A172 (cell line): ENCODE data around the gene MEGF11. TPM values are rescaled to one million over a fixed set of nuclear protein-coding genes. Genes with fewer than 3 reads are reported as not detected.
A peak's percentile ranks its signal among the peaks of the same experiment; 100 is the strongest.

Experiments
- DNase-seq: peaks from one replicate; pipeline ENCODE4 v3.0.0-alpha.2; 2015; ENCODE audit warnings: low spot score
- total RNA-seq: library from RNA; depleted of rRNA; stranded (reverse); fragments of >200 nt; shearing (Covaris generic); gene quantifications from 2 replicates; pipeline ENCODE4 v1.2.3, GENCODE V29; 2014

MEGF11 gene
- total RNA-seq, 1 experiment from 2014 or later: 0.57 TPM

DNA sequence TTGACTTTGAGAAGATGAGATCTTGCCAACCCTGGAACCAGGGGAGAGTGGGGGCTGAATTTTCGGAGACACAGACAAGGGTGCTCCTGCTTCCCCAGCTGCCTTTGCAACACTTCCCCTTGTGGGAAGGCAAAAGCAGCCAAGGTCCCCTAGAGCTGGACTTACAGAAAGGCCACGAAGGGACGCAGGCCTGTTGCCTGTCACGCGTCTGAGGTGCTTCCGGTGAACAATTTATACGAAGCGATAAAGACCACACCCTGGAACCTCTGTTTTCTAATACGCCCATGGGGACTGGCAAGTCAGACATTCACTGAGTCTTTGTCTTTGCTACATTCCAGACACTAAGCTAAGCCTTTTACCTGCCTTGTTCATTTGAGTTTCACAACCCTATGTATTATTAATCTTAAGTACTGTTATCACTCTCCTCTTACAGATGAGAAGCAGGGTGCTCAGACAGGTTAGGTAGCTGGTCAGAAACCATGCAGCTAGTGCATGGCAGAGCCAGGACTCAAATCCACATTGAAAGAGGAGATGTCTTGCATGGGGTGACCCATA is 13.2 kb downstream of the MEGF11 start:
- no peak for DNase-seq

DNA sequence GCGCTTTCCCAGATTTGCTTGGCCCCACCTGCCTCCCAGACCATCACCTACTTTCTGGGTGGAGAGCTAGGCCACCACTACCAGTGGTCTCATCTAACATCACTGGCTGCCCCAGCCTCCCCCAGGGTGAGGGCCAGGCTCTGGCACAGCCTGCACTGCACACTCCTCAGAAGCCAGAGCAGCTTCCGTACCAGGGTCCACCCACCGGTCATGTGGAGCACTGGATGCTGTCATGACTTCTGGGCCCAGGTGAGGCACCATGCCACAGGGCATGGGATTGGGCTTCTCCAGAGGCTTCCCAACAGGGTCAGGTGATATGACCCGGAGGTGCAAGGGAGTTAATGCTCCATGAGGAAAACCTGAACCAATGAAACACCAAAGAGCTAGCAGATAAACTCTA is 14.0 kb downstream of the MEGF11 start:
- no peak for DNase-seq

DNA sequence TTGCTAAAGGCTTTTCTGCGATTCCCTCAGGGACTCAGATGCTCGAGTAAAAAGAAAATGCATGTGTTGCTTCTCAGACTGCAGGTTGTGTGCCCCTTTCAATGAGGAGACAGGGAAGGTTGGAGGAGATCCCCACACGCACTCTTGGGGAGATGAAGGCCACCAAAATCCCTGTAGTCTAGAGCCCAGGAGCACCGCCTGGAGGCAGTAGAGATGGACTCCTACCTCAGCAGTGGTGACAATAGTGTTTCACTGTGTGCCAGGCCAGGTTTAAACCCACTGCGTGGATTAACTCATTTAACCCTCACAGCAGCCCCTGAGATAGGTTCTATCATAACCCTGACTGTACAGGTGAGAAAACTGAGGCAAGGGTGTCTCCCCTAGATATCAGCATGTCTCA is 15.2 kb downstream of the MEGF11 start:
- DNase-seq: no peak

DNA sequence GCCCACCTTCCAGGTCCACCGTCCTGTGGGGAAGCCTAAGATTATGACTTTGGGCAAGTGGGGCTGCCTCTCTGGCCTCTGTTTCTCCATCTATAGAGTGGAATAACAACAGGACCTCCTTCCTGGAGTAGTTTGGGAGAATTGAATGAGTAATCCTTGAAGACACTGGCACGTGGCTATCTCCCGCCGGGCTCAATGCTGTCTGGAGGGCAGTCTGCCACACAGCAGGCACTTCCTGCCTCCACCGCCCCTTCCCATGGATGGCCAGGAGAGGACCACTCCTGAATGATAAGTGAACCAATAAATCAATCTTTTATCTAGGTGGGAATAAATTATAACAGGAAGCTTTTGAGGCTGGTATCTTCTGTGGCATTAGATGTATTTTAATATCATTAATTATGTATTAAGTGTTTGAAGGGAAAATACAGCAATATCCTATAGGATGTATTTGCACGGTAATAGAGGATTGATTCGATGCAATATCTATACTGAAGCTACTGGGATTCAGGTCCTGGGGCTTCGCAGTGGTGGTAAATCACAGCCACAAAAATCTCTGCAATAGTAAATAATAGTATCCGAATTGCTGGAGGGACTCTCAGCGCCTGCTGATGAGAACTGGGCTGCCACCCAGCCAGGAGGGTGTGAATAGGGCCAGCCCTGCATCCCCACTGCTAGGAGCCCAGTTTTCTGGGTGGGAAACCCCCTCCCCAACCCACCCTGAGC is 15.9 kb downstream of the MEGF11 start:
- peak; percentile 10 for DNase-seq

DNA sequence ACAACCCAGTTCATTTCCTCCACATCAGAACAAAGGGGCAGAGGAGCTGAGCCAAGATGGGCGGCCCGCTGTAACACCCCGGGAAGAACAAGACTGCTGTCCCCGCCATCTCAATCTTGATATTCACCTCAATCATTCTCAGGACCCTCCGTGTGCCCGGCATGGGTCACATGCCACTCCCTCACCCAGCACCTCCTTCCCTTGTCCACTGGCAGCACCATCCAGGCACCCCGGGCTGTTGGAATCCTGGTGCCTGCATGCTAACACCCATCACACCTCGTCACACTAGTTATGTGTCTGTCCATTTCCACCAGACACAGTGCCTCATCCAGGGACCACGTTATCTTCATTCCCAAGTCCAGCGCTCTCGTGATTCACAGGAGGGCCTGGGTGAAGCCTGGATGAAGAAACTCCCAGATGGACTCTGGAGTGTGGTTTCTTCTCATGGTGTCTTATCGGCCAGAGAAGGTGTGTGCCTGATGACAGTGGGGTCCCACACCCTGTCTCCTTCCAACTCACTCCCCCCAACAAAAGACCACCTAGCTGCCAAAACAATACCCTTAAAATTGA is 16.7 kb downstream of the MEGF11 start:
- no peak for DNase-seq

DNA sequence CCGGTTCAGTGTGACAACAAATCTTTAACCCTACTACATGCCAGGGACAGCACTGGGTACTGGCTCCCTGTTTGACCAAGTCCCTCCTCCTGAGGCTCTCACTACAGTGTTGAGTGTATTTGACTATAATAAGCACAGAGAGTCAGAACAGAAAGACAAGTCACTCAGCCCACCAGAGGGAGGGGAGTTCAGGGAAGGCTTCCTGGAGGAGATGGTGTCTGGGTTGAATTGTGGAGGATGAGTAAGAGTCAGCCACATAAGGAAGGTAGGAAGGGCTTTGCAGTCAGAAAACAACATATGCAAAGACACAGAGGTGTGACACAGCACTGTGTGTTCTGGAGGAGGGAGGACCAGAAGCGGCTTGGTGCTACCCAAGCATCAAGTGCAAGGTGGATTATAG is 17.7 kb downstream of the MEGF11 start:
- no peak for DNase-seq

DNA sequence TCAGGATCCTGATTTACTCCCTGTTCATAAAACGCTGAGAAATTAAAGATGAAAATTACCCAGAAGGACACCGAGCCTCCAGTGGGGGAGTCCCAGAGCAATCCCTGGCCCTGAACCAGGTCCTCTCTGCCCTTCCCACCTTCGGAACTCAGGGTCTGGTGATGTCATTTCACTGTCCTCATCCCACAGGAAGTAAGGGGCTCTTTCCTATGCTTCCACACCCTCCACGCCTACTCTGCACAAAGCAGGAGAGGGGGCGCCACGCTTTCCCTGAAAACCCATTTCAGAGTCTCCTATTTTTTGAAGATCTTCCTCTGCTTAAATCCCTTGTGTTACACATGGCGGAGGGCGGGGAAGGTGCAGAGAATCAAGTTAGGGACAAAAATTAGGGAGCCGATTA is 18.8 kb downstream of the MEGF11 start:
- no peak for DNase-seq

DNA sequence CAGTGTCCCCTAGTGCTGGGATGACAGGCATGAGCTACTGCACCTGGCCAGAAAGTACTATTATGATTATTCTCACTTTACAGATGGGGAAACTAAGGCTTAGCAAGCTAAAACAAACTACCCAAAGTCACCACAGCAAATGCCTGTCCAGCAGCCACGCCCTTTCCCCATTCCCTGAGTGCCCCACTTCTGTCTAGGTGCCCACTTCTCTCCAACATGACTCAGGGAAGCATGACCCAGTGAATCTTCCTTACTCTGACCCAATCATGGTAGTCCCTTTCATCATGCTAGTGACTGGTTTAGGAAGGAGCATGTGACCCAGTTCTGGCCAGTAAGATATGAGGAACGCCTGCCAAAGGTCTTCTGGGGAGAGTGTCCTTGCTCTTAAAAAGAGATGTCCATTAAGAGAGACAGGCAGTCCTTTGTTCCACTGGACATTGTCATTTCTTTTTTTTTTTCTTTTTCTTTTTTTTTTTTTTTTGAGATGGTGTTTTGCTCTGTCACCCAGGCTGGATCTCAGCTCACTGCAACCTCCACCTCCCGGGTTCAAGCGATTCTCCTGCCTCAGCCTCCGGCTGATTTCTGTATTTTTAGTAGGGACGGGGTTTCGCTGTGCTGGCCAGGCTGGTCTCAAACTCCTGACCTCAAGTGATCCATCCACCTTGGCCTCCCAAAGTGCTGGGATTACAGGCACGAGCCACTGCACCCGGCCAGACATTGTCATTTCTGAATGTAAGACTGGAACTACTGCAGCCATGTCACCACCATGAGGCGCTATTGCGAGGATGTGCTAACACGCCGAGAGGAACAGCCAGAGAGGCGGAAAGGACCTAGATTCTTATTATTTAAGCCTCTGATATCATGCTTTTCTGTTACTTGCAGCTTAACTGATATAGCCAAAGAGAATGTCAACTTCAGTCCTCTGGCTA is 19.8 kb downstream of the MEGF11 start:
- DNase-seq: peak; percentile 55

DNA sequence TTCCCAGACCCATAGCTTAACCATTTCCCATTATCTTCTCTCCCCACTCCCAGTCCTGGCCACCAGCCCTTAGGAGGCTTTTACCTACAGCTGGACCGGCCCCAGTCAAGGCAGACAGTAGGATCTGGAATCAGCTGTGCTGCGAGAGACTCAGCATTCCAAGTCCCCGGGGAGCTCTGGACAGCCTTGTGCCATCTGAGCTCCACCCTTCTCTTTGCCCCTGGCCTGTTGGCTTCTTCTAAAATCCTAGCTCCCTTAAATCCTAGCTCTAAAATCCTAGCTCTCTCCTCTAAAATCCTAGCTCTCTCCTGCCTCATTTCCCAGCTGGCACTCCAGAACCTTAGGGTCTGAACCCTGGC is 21.3 kb downstream of the MEGF11 start:
- no peak for DNase-seq

DNA sequence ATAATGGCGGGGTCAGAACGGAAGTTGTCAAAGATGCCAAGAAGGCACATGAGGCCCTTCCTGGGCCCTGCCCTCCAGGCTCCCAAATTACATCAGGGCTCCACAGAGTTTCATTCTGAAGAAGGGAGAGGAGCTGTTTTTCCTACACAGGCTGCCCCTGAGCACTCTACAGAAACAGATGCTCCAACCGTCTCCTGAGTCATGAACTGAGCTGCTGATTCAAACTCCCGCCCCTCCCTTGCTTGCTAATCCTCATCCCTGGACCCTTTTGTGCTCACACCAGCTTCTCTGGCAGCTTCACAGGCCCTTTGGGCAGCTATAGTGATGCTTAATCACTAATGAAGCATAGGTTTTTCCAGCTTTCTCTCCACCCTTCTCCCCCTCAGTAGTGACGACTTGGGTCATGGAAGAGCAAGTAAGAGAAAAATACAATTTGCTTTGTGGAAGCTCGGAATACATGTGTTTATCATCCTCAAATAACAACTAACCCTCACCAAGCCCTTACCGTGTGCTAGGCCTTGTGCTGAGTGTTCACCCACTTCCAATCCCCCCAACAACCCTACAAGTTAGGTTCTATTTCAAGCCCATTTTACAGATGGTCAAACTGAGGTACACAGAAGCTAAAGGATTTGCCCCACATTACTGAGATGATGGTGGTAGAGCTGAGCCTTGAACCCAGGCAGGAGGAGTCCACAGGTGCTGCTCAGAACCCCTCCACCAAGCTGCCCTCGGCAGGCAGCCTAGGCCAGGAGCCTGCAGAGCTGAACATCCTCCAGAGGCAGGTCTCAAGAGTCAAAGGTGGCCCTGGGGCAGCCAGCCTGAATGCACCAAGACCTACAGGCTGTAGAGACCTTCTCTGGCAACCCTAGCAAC is 21.9 kb downstream of the MEGF11 start:
- no peak for DNase-seq

DNA sequence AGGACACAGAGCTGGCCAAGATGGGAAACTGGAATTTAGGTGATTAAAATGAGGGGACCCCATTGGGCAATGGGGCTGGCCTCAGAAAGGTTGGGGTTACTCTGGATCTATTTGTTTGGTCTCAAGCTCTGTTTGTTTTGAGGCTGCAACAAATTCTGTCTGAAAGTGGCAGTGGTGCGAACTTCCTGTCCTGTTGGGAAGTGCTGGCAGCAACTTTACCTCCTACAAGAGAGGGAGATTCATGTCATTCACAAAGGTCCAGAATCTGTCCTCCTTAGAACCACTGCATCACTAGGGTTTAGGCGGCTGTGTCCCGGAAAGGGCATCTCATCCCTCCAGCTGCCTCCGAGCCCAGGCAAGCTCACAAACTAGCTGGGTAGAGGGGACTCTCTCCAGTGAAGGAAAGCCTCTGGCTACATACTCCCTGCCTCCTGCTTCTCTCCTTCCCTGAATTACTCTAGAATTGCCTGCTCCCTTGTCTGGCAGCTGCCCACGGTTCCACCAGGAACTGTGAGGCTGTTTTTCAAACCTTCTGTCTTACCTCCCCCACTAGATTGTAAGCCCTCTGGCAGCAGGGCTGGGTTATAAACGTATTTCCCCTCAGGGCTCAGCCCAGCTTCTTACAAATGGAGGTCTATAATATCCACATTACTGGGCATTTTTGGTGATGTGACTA is 23.6 kb downstream of the MEGF11 start:
- DNase-seq: no peak

DNA sequence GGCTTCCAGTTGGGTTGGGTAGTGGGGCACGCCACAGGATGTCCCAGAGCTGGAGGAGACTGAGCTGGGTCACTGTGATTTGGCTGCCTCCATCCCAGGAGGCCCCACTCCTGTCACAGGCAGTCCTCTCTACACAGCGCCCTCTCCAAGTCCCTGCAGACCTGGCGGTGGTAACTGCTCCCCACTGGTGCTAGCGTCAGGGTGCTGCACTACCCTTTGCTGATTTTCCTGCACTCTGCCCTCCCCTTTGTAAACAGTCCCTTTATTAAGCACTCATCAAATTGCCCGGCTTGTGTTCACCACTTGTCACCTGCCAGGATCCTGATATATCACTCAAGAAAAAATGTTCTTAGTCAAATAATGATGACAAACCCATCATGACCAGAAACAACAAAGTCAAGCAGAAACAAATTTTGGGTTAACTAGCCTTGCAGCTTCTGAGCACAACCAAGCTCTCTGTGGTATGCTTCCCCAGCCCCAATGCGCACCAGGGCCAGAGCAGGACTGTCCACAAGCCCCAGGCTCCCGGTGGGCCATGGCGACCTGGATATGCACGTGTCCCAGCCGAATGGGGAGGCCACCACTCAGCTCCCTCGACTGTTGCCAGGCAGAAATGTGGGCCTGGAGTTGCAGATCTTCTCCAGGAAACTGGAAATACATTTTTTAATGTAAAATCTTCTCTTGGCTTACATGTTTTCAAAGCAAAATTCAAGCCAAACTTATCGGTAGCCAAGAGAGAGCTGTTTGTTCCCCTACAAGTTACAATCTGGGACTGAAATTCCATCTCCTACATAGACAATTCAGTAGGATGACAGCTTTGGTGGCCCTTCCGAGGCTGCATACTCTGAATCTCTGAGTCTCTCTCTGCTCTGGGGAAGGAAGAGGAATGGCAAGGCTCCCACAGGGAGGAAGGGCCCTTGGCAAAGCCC is 24.5 kb downstream of the MEGF11 start:
- DNase-seq: no peak

DNA sequence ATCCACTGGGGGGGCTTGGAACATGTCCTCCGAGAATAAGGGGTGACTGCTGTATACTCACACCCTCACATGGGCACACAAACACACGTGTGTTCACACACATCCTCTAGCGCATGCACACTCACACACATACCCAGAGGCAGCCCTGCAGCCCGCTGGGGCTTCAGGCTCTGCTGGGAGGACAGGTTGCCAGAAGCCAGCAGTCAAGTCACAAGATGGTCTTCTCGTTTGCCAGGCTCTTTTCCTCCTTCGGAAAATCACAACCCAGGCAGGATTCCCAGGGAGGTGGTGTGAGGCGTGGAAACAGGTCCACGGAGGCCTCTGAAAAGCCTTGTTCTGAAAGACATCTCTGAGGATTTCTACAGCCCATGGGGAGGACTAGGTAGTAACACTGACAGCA is 26.8 kb downstream of the MEGF11 start:
- DNase-seq: no peak

DNA sequence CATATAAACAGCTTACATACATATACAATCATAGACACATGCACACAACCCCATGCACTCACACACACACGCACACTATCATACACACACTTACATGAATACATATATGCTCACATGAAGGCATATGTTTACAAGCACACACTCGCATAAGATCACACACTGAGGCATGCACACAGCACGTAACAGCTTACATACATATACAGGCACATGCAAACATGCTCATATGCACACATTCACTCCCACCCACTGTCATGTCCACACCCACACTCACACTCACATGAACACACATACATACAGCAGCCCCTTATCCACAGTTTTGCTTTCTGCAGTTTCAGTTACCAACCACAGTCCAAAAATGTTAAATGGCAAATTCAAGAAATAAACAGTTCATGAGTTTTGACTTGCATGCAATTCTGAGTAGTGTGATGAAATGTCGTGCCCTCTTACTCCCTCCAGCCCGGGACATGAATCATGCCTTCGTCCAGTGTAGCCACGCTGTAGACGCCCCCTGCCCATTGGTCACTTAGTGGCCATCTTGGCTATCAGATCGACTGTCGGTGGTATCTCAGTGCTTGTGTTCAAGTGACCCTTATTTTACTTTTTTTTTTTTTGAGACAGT is 27.8 kb downstream of the MEGF11 start:
- no peak for DNase-seq

DNA sequence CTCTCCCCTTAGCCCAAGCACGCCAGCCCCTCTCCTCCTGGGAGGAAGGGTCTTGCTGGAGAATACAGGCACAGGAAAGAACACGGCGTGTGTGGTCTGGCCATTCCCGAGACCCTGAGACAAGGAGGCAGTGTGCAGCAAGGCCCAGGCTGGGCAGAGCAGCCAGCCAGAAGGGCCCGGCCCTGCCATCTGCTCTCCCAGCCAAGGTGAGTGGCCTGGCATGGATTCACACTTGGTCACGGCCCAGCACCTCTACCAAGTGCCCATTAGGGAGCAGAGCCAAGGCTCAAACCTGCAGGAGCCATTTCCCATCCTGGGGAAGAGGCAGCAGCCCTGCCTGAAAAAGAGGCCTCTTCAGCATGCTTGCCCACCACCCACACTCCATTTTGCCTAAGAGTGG is 28.6 kb downstream of the MEGF11 start:
- no peak for DNase-seq

DNA sequence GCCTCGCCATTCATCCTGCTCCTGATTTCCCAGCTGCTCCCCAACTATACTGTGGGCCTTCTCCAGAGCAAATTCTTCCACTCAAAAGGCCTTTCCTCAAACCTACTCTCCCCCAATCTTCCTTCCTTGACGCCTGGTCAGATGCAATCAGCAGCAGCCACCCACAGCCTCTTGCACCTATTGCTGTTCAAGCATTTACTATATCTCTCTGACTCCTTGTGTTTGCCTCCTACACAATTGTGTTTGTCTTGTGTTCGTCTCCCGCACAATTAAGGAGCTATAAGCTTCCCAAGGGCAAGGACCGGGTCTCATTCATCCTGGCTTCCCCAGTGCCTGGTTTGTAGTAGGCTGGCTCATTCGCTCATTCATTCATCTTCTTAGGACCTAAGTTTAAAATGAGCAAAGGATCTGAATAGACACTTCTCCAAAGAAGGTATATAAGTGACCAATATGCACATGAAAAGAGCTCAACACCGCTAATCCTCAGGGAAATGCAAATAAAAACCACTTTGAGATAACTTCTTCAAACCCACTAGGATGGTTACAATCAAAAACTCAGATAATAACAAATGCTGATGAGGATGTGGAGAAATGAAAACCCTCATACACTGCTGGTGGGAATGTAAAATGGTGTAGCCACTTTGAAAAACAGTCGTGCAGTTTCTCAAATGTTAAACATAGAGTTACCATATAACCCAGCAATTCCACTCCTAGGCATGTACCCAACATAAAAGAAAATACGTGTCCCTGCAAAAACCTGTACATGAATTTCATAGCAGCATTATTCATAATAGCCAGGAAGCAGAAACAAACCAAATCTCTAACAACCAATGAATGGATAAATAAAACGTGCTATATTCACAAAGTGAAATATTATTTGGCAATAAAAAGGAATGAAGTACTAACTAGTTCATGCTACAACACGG is 31.0 kb downstream of the MEGF11 start:
- no peak for DNase-seq

DNA sequence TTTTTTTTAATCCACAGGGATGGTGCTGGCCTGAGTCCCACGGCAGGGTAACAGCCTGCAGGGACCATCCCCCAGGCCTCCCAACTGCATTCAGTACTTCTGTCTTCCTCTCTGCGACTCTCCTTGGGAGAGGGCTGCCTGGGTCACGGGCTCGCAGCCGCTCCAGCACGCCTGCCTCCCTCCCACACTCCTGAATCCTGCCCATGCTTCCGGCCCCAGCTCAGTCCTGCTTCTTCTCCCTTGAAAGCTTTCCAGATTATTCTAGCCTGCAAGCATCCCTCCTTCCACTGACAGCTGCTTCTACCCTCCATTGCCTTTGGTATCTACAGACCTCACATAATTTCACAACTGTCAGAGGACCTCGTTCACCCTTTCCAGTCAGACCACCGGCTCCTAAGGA is 32.4 kb downstream of the MEGF11 start:
- DNase-seq: no peak

DNA sequence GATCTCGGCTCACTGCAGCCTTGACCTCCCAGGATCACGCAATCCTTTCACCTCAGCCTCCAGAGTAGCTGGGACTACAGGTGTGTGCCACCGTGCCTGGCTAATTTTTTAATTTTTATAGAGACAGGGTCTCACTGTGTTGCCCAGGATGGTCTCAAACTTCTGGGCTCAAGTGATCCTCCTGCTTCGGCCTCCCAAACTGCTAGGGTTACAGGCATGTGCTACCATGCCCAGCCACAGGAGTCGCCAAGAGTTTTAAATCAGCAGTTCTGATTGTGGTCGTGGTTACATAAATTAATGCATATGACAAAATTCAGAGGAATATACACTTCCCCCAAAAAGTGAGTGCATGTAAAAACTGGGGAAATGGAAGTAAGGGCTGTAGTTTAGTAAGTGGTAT is 32.9 kb downstream of the MEGF11 start:
- no peak for DNase-seq
